Measurements from ENCODE around the gene AKR1C4.
"Not testable (repeated sequence)": the region's sequence is repeated elsewhere in the genome, so short reads cannot be mapped to it uniquely, and the experiment has no call there.

AKR1C4 gene

DNA sequence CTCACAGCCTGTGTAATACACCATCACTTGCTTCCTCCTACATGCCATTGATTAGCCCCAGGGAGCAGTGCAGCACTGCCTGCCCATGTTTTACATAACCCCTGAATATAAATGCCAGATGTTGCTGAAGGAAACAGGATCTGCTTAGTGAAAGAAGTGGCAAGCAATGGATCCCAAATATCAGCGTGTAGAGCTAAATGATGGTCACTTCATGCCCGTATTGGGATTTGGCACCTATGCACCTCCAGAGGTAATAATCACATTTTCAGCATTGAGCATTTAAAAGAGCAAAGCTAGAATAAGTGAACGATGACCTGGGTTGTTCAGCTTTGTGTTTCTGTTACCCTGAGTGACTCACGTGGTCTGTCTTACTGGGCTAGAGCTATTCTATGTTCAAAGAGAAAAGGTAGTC is at the start of gene AKR1C4:
Gene AKR1C4 (plus strand): TSS at position 136 of the 412 bp plus-strand sequence. CDS start 31 bp downstream, at position 167.
- no peak for DNase-seq (ENCODE audit: low read depth)

DNA sequence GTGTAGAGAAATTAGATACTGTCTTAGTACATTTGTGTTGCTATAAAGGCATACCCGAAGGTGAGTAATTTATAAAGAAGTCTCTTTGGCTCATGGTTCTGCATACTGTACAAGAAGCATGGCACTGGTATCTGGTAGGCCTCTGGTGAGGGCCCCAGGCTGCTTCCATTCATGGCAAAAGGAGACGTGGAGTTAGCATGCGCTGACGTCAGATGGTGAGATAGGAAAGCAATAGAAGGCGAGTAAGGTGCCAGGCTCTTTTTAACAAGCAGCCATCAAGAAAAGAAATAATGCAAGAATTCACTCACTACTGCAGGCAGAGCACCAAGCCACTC is 49.8 kb upstream of the AKR1C4 start:
- DNase-seq (ENCODE audit: low read depth), result no peak

DNA sequence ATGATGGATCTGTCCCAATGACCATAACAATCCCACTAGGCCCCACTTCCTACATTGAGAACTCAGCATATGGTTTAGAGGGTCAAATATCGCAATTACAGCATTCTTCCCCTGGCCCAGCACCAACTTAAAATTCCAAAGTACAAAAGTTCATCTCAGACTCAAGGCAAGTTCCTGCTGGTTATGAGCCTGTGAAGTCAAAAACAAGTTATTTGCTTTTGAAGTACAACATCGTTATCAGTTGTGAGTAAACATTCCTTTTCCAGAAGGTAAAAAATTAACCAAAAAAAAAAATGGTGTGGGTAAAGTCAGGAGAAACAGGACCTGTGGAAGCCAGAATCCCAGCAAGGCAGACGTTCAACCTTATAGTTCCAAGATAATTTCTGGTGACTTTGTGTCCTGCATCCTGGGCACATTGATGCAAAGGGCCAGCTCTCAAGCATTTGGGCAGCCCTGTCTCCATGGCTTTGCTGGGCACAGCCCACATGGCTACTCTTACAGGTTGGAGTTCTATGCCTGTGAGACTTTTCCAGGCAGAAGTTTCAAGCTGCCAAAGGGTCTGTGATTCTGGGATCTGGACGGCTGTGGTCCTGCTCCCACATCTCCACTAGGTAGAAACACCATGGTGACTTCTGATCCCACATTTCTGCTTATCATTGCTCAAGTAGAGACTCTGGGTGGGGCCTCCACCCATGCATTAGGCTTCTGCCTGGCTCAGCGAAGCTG is 49.2 kb upstream of the AKR1C4 start:
- DNase-seq (ENCODE audit: low read depth), result no peak

DNA sequence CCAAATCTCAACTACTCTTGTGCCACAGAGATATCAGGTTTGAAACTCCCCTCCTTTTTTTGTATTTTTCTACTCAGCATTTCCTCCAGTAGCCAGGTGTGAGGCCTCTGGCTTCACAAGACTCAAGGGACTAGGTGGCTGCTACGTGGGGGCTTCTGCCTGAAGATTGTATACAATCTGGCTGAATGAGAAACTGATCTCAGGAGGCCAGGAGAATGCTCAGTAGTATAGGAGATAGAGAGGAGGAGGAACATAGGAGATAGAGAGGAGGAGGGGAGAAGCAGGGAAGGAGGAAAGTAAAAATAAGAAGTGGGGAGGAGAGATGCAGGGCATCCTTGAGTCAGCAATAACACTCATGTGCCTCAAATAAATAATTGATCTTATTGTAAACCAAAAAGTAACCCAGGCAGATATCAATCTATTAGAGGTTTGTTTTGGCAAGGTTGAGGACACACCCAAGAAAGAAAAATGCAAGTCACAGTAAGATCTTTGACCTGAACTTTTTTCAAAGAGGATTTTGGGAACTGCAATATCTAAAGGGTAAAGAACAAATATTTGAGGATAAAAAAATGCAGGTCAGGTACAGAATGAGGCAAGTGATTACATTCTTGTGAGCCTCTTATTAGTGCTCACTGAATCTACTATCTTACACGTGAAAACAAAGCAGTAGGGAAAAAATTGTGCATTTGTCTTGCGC is 48.5 kb upstream of the AKR1C4 start:
- no peak for DNase-seq (ENCODE audit: low read depth)

DNA sequence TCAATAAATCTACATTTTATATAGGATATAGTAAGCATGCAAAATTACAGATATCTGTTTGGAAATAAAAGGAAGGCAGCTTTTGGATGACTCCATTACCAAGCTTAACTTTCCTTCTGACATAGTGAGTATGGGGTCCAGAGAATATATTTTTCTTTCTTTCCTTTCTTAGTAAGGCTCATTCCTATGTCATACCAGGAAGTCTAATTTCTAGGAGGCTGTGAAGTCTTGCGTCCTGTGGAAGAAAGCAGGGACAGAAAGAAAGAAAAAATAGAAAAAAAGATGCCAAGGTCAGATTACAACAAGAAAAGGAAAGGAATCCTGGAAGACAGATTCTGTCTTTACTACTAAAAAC is 48.0 kb upstream of the AKR1C4 start:
- DNase-seq (ENCODE audit: low read depth), result no peak

DNA sequence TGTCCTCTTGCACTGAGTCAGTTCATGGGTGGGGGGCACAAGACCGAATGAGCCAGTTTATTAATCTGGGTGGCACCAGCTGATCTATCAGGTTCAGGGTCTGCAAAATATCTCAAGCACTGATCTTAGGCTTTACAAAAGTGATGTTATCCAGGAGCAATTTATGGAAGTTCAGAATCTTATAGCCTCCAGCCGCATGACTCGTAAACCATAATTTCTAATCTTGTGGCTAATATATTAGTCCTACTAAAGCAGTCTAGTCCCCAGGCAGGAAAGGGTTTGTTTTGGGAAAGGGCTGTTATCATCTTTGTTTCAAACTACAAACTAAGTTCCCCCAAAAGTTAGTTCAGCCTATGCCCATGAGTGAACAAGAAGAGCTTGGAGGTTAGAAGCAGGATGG is 45.6 kb upstream of the AKR1C4 start:
- no peak for DNase-seq (ENCODE audit: low read depth)

DNA sequence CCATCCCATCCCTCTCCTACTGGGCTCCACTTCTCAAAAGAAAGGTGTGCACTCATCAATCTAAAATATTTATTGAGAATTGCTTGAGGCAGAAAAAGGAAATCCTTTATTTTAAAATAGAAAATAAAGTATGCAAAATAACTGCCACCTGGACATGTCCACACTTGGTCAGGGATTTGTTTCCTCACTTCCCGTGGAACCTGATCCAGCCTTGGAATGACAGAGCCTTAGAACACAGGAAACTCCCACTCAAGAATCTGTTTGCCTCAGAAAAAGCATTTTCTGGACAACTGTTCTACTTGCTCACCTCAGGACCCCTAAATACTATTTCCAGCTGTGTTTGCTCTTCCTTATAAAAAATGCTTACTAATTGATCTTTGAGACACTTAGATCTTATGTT is 40.7 kb upstream of the AKR1C4 start:
- no peak for DNase-seq (ENCODE audit: low read depth)

DNA sequence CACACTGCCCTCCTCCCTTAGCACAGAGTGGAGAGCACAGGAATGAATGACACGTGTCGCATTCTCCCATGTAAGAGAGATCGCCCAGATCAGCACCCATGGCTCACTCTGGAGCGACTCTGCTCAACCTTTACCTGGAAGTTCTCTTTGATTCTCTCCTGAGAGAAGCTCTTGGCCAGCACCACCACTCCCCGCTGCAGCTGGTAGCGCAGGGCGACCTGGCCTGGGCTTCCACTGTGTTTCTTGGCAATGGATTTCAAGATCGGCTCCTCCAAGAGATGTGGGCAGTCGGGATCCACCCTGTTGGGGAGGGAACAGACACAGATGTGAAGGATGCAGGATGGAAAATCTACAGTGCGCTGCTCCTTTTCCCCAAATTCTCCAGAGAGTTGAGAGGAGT is 39.1 kb upstream of the AKR1C4 start:
- no peak for DNase-seq (ENCODE audit: low read depth)

DNA sequence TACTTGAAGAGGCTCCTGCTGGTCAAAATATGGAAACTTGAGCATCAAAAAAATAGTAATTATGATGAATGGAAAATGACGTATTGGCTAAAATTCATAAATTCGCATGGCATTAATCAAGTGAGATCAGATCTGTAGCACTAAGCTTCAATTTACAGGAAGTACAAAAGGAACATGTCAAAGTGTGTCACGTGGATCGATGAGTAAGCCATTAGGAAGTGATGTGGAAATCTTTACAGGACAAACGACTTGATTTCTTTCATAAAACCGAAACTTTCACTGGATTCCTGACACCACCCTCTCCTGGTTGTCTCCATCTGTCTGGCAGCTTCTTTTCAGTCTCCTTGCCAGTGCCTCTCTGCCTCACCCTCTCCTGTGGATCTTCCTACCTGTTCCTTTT is 37.5 kb upstream of the AKR1C4 start:
- DNase-seq (ENCODE audit: low read depth), result no peak

DNA sequence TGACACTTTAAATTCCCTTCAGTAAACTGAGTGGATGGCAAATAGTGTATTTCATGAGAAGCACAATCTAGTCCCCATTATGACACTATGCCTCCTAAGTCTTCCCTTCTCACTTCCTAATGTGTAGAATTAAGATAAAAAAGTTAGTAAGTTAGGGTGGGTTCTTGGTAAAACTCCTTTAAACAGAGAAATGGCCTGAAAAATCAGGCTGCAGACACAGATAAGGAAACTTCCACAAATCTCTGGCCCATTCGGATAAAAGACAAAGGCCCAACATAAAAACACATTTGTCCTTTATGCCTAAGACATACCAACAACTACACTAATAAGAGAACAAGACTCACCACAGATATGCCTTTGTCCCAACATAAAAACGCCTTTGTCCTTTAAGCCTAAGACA is 33.1 kb upstream of the AKR1C4 start:
- no peak for DNase-seq (ENCODE audit: low read depth)

DNA sequence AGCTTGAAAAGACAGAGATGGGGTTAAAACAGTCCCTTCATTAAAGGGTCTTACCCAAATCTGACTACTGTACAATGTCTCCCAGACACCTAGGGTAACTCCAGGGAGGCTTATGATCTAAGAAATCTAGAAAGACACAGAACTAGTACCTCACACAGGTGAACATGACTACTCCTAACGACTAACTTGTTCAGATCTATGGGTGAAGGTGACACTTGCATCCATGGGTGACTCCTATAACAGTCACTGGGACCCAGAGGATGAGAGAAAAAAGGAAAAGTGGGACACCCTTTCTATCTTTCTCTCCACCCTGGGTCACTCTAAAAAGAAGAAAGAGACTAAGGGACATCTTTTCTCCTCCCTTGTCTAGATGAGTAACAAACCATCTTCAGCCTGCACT is 30.9 kb upstream of the AKR1C4 start:
- DNase-seq (ENCODE audit: low read depth), result no peak

DNA sequence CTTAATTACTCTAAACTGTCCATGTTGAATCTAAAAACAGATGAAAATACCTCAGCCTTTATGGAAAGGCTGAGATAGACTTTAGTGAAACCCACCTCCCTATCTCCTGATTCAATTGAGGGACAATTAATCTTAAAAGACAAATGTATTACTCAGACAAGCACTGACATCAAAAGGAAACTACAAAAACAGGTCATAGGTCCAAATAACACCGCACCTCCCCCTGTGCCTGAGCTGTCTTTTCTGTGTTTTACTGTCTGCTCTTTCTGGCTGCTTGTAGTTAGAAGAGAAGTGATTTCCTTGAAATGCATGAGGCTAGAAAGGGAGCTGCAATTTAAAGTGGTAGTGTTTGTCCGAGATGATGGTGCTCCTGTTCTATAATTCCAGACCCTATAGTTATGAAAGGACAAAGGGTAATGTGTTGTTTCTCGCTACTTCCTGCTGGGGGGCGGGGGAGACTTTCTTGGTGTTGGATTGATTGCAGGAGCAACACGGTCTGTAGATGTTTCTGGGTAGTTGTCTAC is 27.7 kb upstream of the AKR1C4 start:
- no peak for DNase-seq (ENCODE audit: low read depth)

DNA sequence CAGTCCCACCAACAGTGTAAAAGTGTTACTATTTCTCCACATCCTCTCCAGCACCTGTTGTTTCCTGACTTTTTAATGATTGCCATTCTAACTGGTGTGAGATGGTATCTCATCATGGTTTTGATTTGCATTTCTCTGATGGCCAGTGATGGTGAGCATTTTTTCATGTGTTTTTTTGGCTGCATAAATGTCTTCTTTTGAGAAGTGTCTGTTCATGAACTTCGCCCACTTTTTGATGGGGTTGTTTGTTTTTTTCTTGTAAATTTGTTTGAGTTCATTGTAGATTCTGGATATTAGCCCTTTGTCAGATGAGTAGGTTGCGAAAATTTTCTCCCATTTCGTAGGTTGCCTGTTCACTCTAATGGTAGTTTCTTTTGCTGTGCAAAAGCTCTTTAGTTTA is 21.1 kb upstream of the AKR1C4 start:
- not testable (repeated sequence) for DNase-seq (ENCODE audit: low read depth)

DNA sequence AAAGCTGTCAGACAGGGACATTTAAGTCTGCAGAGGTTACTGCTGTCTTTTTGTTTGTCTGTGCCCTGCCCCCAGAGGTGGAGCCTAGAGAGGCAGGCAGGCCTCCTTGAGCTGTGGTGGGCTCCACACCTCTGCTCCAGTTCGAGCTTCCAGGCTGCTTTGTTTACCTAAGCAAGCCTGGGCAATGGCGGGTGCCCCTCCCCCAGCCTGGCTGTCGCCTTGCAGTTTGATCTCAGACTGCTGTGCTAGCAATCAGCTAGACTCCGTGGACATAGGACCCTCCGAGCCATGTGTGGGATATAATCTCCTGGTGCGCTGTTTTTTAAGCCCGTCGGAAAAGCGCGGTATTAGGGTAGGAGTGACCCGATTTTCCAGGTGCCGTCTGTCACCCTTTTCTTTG is 16.1 kb upstream of the AKR1C4 start:
- DNase-seq (ENCODE audit: low read depth), result not testable (repeated sequence)

DNA sequence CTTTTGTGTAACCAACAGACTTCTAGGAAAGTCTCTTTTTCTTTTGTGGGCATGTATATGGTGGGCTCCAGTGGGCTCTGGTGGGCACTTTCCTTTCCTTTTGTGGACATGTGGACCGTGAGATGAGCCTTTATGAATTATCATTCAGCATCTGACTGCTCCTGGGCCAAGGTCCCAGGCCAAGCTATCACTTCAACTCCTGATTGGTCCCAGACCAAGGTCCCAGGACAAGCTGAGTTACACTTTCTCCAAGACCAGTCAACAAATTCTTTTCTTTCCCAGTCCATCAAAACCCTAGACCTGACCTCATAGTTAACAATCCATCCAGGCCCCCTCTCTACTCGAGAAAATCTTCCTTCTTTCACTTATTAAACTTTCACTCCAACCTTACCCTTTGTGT is 12.7 kb upstream of the AKR1C4 start:
- no peak for DNase-seq (ENCODE audit: low read depth)

DNA sequence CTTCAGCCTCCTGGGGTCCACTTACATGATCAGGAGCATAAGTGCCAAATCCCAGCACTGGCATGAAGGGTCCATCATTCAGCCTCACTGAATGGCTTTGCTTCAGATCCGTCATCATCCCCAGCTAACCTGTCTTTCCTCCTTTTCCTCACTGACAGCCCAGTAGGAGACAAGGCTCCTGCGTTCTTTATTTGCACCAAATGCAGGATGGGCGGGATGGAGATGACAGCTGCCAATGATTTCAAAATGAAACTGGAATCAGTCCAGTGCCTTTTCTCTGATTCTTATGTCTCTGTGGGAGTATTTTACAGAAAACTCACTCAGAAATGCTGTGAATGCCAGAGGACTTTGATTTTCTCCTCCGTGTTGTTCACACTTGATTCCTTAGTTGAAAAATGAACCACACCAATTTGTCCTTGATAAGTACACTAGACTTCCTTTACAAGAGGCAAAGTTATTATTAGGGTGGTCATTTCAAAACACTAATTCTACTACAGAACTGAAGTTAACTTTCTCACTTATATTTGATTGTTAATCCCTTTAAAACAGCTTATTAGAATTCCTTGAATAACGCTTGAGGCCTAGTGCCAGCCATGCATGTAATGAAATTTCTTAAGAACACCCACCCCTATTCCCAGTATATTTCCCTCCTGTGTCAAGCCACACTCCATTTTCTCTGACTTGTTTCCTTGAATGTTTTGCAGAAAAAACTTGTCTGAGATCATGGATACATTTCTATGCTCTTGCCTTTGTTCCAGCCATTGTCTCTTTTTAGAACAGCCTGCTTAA is 11.5 kb upstream of the AKR1C4 start, which contains the start of gene AKR1C8:
Gene AKR1C8 (minus strand): TSS at position 164 of the 789 bp plus-strand sequence. CDS start 46 bp downstream, at position 118.
- no peak for DNase-seq (ENCODE audit: low read depth)

DNA sequence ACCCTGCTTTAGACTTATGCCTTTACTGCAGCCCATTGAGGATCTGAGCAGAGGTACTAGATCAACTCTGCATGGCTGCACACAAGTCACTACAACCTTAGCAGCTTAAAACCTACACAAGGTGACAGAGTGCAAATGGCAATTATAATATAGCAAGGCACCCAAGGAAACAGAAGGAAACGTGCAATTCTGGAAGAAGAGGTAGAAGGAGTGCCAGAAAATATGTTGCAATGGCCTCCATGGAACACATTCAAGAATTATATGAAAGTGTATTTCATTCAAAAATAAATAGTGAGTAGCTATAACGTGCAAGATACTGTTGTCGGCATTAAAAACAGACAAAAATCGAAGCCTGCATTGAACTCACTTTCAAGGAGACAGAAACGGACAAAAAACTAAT is 8.8 kb upstream of the AKR1C4 start:
- DNase-seq (ENCODE audit: low read depth), result no peak

DNA sequence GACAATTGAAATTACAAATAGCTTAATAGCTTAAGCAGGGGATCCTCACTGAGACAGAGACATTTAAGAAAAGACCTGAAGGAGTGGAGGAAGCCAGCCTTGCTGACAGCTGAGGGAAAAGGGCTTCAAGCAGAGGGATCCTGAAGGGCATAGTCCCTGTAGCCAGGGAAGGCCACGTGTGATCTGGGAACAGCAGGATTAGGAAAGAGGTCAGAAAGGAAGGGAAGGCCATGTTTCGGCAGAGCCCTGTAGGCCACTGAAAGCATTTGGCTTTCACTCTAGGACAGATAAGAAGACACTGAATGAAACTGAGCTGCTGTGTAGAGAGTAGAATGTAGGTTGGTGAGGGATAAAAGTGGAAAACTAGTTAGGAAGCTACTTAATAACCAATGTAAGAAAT is 8.3 kb upstream of the AKR1C4 start:
- DNase-seq (ENCODE audit: low read depth), result no peak

DNA sequence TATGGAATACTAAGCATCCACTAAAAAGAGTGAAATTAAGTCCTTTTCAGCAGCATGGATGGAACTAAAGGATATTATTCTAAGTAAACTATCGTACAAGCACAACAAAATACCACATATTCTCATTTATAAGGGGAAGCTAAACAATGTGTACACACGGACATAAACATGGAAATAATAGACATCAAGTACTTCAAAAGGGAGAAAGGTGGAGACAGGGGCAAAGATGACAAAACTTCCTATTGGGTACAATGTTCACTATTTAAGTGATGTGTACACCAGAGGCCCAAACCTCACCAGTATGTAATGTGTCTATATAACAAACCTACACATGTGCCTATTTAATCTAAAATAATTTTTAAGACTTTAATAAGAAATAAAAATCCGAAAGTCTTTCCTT is 2.2 kb upstream of the AKR1C4 start:
- DNase-seq (ENCODE audit: low read depth), result no peak

DNA sequence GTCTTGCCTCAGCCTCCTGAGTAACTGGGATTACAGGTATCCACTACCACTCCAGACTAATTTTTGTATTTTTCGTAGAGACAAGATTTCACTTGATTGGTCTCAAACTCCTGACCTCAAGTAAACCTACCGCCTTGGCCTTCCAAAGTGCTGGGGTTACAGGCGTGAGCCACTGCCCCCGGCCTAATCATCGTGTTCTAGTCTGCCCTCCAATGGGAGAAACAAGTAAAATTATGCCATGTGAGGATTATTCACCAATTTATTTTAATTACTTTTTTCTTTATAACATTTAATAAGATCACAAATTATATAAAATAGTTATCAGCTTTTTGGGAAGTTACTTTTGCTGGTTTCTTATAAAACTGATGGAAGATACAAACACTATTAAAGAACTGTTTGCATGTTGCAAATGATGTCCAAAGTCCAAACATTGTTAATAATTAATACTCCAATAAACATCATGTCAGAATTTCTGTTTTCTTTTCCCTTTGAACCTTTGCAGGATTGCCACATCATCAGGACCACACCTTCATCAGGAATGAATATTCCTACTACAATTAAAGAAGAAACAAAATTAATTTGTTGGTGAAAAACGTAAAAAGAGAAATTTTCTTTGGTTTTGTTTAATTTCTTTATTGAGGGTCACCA is 786 bp upstream of the AKR1C4 start:
- DNase-seq (ENCODE audit: low read depth), result no peak

DNA sequence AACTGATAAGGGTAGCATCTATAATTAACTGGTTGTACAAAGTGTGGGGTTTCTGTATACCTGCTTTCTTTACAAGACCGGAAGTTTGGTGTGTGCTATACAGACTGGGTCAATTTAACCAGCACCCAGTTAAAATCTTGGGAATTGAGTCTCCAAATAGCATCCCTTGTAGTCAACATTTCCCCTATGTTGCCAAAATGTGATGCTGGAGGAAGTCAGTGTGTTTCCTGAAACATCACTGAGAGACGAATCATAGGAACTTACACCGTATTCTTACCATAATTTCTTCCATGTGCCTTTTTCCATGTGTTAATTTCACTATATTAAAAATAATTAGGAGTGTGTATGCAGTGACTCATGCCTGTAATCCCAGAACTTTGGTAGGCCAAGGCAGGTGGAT is 1.7 kb downstream of the AKR1C4 start:
- no peak for DNase-seq (ENCODE audit: low read depth)

DNA sequence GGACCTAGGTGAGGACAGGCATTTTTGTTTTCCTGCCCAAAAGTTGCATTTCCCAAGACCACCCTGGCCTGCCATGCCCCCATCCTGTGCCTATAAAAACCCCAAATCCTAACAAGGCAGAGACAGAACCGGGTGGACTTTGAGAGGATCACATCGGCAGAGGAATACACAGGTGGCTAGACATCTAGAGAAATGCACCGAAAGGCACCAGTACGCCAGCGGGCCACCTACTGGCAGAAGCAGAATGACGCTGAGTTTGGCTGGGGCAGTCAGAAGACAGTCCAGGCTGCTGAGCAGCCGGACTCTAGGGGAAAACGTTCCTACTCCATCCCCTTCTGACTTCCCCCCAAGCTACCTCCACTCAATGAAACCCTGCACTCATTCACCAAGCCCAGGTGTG is 2.8 kb downstream of the AKR1C4 start:
- DNase-seq (ENCODE audit: low read depth), result no peak
